Bone marrow (tissue), 2 donors: Measurements from ENCODE around the gene CADM1.

ENCODE experiments used
- DNase-seq, 2 donors: peaks; one replicate each; lab custom pipeline; 2025; lab: John Stamatoyannopoulos, UW

CADM1 gene

GRCh38 chr11:115515647-115516395 is 11.6 kb upstream of the CADM1 start:
- DNase-seq = no peak

GRCh38 chr11:115506954-115507675 is 2.9 kb upstream of the CADM1 start:
- DNase-seq = no peak

GRCh38 chr11:115505175-115505574 is 960 bp upstream of the CADM1 start:
- DNase-seq = no peak

- DNase-seq = no peak
Observed at GRCh38 chr11:115503886-115504275, 334 bp downstream of the CADM1 start.

- no peak for DNase-seq
Observed at GRCh38 chr11:115503083-115503885, 931 bp downstream of the CADM1 start.

- no peak for DNase-seq
Observed at GRCh38 chr11:115502636-115503082, 1.6 kb downstream of the CADM1 start.

GRCh38 chr11:115501893-115502589 is 2.2 kb downstream of the CADM1 start:
- DNase-seq = no peak

GRCh38 chr11:115501502-115501892 is 2.7 kb downstream of the CADM1 start:
- DNase-seq = no peak

GRCh38 chr11:115500547-115501501 is 3.4 kb downstream of the CADM1 start:
- DNase-seq = no peak

GRCh38 chr11:115499891-115500290 is 4.3 kb downstream of the CADM1 start:
- DNase-seq = no peak

GRCh38 chr11:115499241-115499799 is 4.9 kb downstream of the CADM1 start:
- no peak for DNase-seq

- no peak for DNase-seq
Observed at GRCh38 chr11:115498354-115498753, 5.9 kb downstream of the CADM1 start.

- no peak for DNase-seq
Observed at GRCh38 chr11:115497303-115497702, 6.9 kb downstream of the CADM1 start.

- DNase-seq = no peak
Observed at GRCh38 chr11:115496892-115497291, 7.3 kb downstream of the CADM1 start.

- DNase-seq = no peak
Observed at GRCh38 chr11:115493905-115494304, 10.3 kb downstream of the CADM1 start.

- DNase-seq = no peak
Observed at GRCh38 chr11:115493488-115493887, 10.7 kb downstream of the CADM1 start.

GRCh38 chr11:115489466-115489865 is 14.7 kb downstream of the CADM1 start:
- DNase-seq = no peak

GRCh38 chr11:115488945-115489344 is 15.3 kb downstream of the CADM1 start:
- no peak for DNase-seq

GRCh38 chr11:115481528-115481927 is 22.7 kb downstream of the CADM1 start:
- no peak for DNase-seq

GRCh38 chr11:115480611-115481010 is 23.6 kb downstream of the CADM1 start:
- DNase-seq = no peak

GRCh38 chr11:115477410-115477809 is 26.8 kb downstream of the CADM1 start:
- no peak for DNase-seq
